Kidney (tissue), 14 donors: ENCODE results near the gene SCFD2. TPM values are rescaled to one million over a fixed set of nuclear protein-coding genes. Genes with fewer than 3 reads are reported as not detected.

Experiments
- DNase-seq, 5 donors: peaks; one replicate each; pipeline ENCODE4 v3.0.0-alpha.2; 2013 to 2020
- FAIRE-seq: peaks from 2 replicates; lab custom pipeline; 2012; peaks lifted over from hg19 to GRCh38; lab: Jason Lieb, UNC
- H3K27ac ChIP-seq, 2 donors: one replicate each; pipeline ENCODE4 v1.7.0; 2013; ENCODE audit warnings: low read depth in 2 of 2, low read length in 2 of 2, inconsistent platforms in 1 of 2
- H3K27me3 ChIP-seq: one replicate; pipeline ENCODE4 v1.7.1; 2013; ENCODE audit warnings: low read length, inconsistent platforms; ENCODE audit not compliant: control insufficient read depth, insufficient read depth
- H3K36me3 ChIP-seq, 3 donors: one replicate each; pipeline versions ENCODE4 v1.7.0 to v1.7.1; 2013; ENCODE audit warnings: low read length in 3 of 3, control low read depth in 1 of 3, inconsistent platforms in 1 of 3; ENCODE audit not compliant: insufficient read depth in 3 of 3, control insufficient read depth in 2 of 3
- H3K4me1 ChIP-seq, 3 donors: one replicate each; pipeline versions ENCODE4 v1.7.0 to v1.7.1; 2013; ENCODE audit warnings: low read length in 3 of 3, inconsistent platforms in 1 of 3, low read depth in 1 of 3; ENCODE audit not compliant: control insufficient read depth in 2 of 3, insufficient read depth in 2 of 3
- H3K4me3 ChIP-seq, 3 donors: one replicate each; pipeline versions ENCODE4 v1.7.0 to v1.8.1; 2013; ENCODE audit warnings: low read length in 3 of 3, control low read depth in 1 of 3, inconsistent platforms in 1 of 3
- H3K9ac ChIP-seq, 3 donors: one replicate each; pipeline versions ENCODE4 v1.7.0 to v1.7.1; 2013; ENCODE audit warnings: low read length in 3 of 3, control low read depth in 1 of 3, inconsistent platforms in 1 of 3
- H3K9me3 ChIP-seq, 3 donors: one replicate each; pipeline versions ENCODE4 v1.7.0 to v1.7.1; 2013; ENCODE audit warnings: low read length in 3 of 3, control low read depth in 1 of 3, inconsistent platforms in 1 of 3; ENCODE audit not compliant: control insufficient read depth in 2 of 3, insufficient read depth in 1 of 3
- CTCF ChIP-seq: IDR thresholded peaks from 3 replicates; pipeline ENCODE4 v1.5.1; 2012; ENCODE audit warnings: mild to moderate bottlenecking, moderate library complexity, borderline replicate concordance; ENCODE audit not compliant: insufficient read depth; ENCODE audit errors: extremely low read depth
- intact Hi-C: fragments of 100-400 bp; cut with DNase I; formaldehyde crosslinking; loops from one replicate; pipeline ENCODE4 v1.11.1; 2022
- polyA plus RNA-seq: library from polyadenylated mRNA; stranded (reverse); fragments of 350-450 nt; fragmentation: Illumina TruSeq; extraction: RNeasy Lipid Tissue Mini Kit (QIAGEN cat#74804); gene quantifications from one replicate; pipeline ENCODE4 v1.2.3, GENCODE V29; 2014; ENCODE audit warnings: low read depth, low replicate concordance; ENCODE audit not compliant: insufficient read depth
- total RNA-seq: library from RNA; stranded (reverse); fragmentation: NEBNext Ultra II Directional; extraction: Animal tissue kit (Norgen Biotek cat#: 25700); gene quantifications from one replicate; pipeline ENCODE4 v1.2.1, GENCODE V29; 2021
- donor health status: control.
- donor health status: control.
- donor health status: control.
- donor health status: control.
- donor health status: control.
- donor health status: DM: yes; HTN: yes; CAD: no.
- donor health status: Normal renal cell carcinoma (clear cell type).

Gene SCFD2
- total and polyA plus RNA-seq, 2 donors from 2014 or later: 6.1 to 20.8 TPM

GRCh38 chr4:52852711-52853110, 513.1 kb downstream of the SCFD2 start:
- intact Hi-C loops: loop anchor here (10.0 kb wide), 1 partner anchor 108 kb away; no protein-coding TSS in a partner anchor
- Histone ChIP-seq H3K4me1 (peaks cover 0 to 6% (median 0%) of the 10 kb centered on the region in 3 donors), H3K36me3 (no peaks in the 10 kb centered on the region), H3K27ac (no peak overlapping the region), H3K9ac (no peak overlapping the region), H3K9me3 (no peaks in the 10 kb centered on the region), H3K27me3 (no peaks in the 10 kb centered on the region), H3K4me3 (no peak overlapping the region)
- FAIRE-seq: no peak
- DNase-seq: no peak
- TF ChIP-seq CTCF: no peak

GRCh38 chr4:52852041-52852440, 513.8 kb downstream of the SCFD2 start:
- Histone ChIP-seq H3K36me3 (no peaks in the 10 kb centered on the region), H3K9me3 (no peaks in the 10 kb centered on the region), H3K4me3 (no peak overlapping the region), H3K27ac (no peak overlapping the region), H3K27me3 (no peaks in the 10 kb centered on the region), H3K9ac (no peak overlapping the region), H3K4me1 (peaks cover 0 to 8% (median 0%) of the 10 kb centered on the region in 3 donors)
- FAIRE-seq (no peak), DNase-seq (no peak)
- no peak for TF ChIP-seq CTCF
- intact Hi-C loops: loop anchor here (10.0 kb wide), 1 partner anchor 107 kb away; no protein-coding TSS in a partner anchor

- intact Hi-C loops: loop anchor here (10.0 kb wide), 1 partner anchor 106 kb away; no protein-coding TSS in a partner anchor
- TF ChIP-seq CTCF: no peak
- no peaks in the 10 kb centered on the region for H3K9me3 ChIP-seq
- DNase-seq (no peak), FAIRE-seq (no peak)
- H3K36me3 ChIP-seq: no peaks in the 10 kb centered on the region
- no peaks in the 10 kb centered on the region for H3K27me3 ChIP-seq
- peaks cover 0 to 8% (median 0%) of the 10 kb centered on the region in 3 donors for H3K4me1 ChIP-seq
- H3K4me3 ChIP-seq: no peak overlapping the region
- no peak overlapping the region for H3K27ac ChIP-seq
- H3K9ac ChIP-seq: no peak overlapping the region
Measured at GRCh38 chr4:52850406-52851124, 515.3 kb downstream of the SCFD2 start.
